Measurements from ENCODE around the gene SLC49A3. TPM values are rescaled to one million over a fixed set of nuclear protein-coding genes. Genes with fewer than 3 reads are reported as not detected.
A peak's percentile ranks its signal among the peaks of the same experiment; 100 is the strongest.

Gene SLC49A3
- polyA plus RNA-seq, 3 donors = 9.5 to 29.8 (median 11.1) TPM

- Histone ChIP-seq H3K9me3 (replicated peaks in 1 of 2; ENCODE audit: control insufficient read depth in 1 of 2, insufficient read depth in 1 of 2, low read length in 2 of 2) (no peaks in the 10 kb centered on the region), H4K20me1 (ENCODE audit: insufficient read depth, low read length) (no peaks in the 10 kb centered on the region), H3K4me2 (replicated peaks; ENCODE audit: extremely low read depth, low read length, poor library complexity, severe bottlenecking) (no peak overlapping the region), H2AFZ (ENCODE audit: insufficient read depth, low read depth, low read length, poor library complexity, severe bottlenecking) (no peak overlapping the region), H3K27me3 (ENCODE audit: control insufficient read depth in 2 of 2, insufficient read depth in 2 of 2, low read length in 2 of 2) (no peaks in the 10 kb centered on the region), H3K4me1 (ENCODE audit: control insufficient read depth in 1 of 2, insufficient read depth in 2 of 2, low read length in 2 of 2) (peaks cover 11 to 15% of the 10 kb centered on the region in 2 donors), H3K27ac (ENCODE audit: low read depth in 1 of 2, low read length in 2 of 2) (no peak overlapping the region), H3K36me3 (replicated peaks in 1 of 2; ENCODE audit: control insufficient read depth in 1 of 2, insufficient read depth in 2 of 2, low read length in 2 of 2) (no peaks in the 10 kb centered on the region), H3K4me3 (replicated peaks in 1 of 3; ENCODE audit: low read depth in 2 of 3, low read length in 3 of 3) (no peak overlapping the region), H3K9ac (ENCODE audit: insufficient read depth, low read length, poor library complexity, severe bottlenecking) (no peak overlapping the region), H3K79me2 (ENCODE audit: insufficient read depth, low read length) (no peaks in the 10 kb centered on the region)
- Mint-ChIP-seq H3K36me3 (peaks cover 0 to under 1% of the 10 kb centered on the region in 2 donors), H3K4me1 (peaks cover 10% of the 10 kb centered on the region), H3K27me3 (ENCODE audit: low read depth in 3 of 3) (peaks cover 3 to 8% (median 4%) of the 10 kb centered on the region in 3 donors), H3K27ac (peak overlapping the region in 1 of 7 donors; percentile 17), H3K4me3 (no peak overlapping the region), H3K9me3 (peaks cover 0 to 8% (median 2%) of the 10 kb centered on the region in 7 donors)
- intact Hi-C loops (cut with micrococcal nuclease) = no loop called here
- 96% methylated on average over 12 of the region's 12 CpGs for WGBS (ENCODE audit: insufficient coverage)
- no peak for TF ChIP-seq CTCF (IDR thresholded peaks at IDR 0.05)
- no peak for DNase-seq
These were observed 23.6 kb downstream of the SLC49A3 start for GRCh38 chr4:665381-665750.

- H3K27ac Mint-ChIP-seq = no peak overlapping the region
- 97% methylated on average over 22 of the region's 24 CpGs for WGBS (ENCODE audit: insufficient coverage)
- no peak for TF ChIP-seq CTCF (IDR thresholded peaks at IDR 0.05)
- peaks cover 3 to 8% (median 4%) of the 10 kb centered on the region in 3 donors for H3K27me3 Mint-ChIP-seq (ENCODE audit: low read depth in 3 of 3)
- H3K9me3 Mint-ChIP-seq = peaks cover 0 to 13% (median 2%) of the 10 kb centered on the region in 7 donors
- Histone ChIP-seq H2AFZ (ENCODE audit: insufficient read depth, low read depth, low read length, poor library complexity, severe bottlenecking) (peak overlapping the region; percentile 88), H3K4me2 (replicated peaks; ENCODE audit: extremely low read depth, low read length, poor library complexity, severe bottlenecking) (no peak overlapping the region), H3K4me3 (replicated peaks in 1 of 3; ENCODE audit: low read depth in 2 of 3, low read length in 3 of 3) (peak overlapping the region in 1 of 3 experiments; percentile 81), H3K9ac (ENCODE audit: insufficient read depth, low read length, poor library complexity, severe bottlenecking) (no peak overlapping the region), H3K79me2 (ENCODE audit: insufficient read depth, low read length) (no peaks in the 10 kb centered on the region), H3K4me1 (ENCODE audit: control insufficient read depth in 1 of 2, insufficient read depth in 2 of 2, low read length in 2 of 2) (peaks cover 11 to 15% of the 10 kb centered on the region in 2 donors), H3K27ac (ENCODE audit: low read depth in 1 of 2, low read length in 2 of 2) (no peak overlapping the region), H3K9me3 (replicated peaks in 1 of 2; ENCODE audit: control insufficient read depth in 1 of 2, insufficient read depth in 1 of 2, low read length in 2 of 2) (no peaks in the 10 kb centered on the region), H4K20me1 (ENCODE audit: insufficient read depth, low read length) (no peaks in the 10 kb centered on the region), H3K27me3 (ENCODE audit: control insufficient read depth in 2 of 2, insufficient read depth in 2 of 2, low read length in 2 of 2) (no peaks in the 10 kb centered on the region), H3K36me3 (replicated peaks in 1 of 2; ENCODE audit: control insufficient read depth in 1 of 2, insufficient read depth in 2 of 2, low read length in 2 of 2) (no peaks in the 10 kb centered on the region)
- DNase-seq = no peak
- H3K36me3 Mint-ChIP-seq = no peaks in the 10 kb centered on the region
- peak overlapping the region; percentile 85 to 91 for H3K4me3 Mint-ChIP-seq
- intact Hi-C loops (cut with micrococcal nuclease) = no loop called here
- H3K4me1 Mint-ChIP-seq = peaks cover 10% of the 10 kb centered on the region
These were observed 24.2 kb downstream of the SLC49A3 start for GRCh38 chr4:664713-665231.
